HG03575 (cell line): Measurements from ENCODE around the gene GUCY2C.

Experiments used
- ATAC-seq: cut with Tn5 transposase; IDR thresholded peaks from one replicate; pipeline ENCODE4 v1.9.1; 2021; ENCODE audit not compliant: unreplicated experiment, insufficient number of reproducible peaks, low FRiP score; ENCODE audit errors: extremely low read depth

Gene GUCY2C

GRCh38 chr12:14589169-14590004 lies 107.0 kb downstream of the GUCY2C start:
- ATAC-seq, result no peak

GRCh38 chr12:14588571-14588970 lies 107.8 kb downstream of the GUCY2C start:
- ATAC-seq, result no peak

- ATAC-seq, result no peak
These were observed 117.8 kb downstream of the GUCY2C start for GRCh38 chr12:14578646-14579045.

DNA sequence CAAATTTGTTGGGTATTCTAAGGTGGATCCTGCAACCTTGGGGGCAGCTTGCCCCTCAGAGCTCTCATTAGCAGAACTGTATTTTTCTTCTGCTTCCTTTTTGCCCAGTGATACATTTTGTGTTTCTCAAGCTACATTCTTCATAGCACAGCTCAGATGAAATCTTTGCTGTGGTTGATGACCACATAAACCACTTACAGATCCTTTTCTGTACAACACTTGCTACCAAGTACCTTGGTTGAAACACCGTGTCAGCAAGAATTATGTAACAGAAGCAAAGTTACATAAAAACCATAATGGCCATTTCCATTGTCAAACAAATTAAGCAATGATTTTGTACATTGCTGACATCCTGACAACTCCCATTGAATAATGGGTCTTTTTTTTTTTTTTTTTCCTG lies 119.1 kb downstream of the GUCY2C start:
- no peak for ATAC-seq

- no peak for ATAC-seq
These were observed 119.5 kb downstream of the GUCY2C start for GRCh38 chr12:14576896-14577295.

GRCh38 chr12:14575585-14575984 lies 120.8 kb downstream of the GUCY2C start:
- ATAC-seq, result no peak

DNA sequence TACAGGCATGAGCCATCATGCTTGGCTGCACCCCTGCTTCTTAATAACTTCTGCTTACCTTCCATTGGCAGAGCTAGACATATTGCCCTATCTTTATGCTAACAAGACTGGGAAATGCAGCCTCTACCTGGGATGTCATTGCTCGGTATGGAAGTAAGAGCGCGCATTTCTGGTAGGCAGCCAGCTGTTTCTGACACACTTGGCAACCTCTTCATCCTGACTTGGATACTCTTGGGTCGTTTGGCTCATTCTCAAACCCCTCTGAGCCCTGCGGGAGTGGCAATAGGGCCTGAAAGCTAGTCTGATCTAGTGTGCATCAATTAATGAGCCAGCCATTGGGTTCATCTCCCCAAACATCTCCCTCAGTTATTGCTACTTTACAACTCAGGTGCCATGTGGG lies 123.3 kb downstream of the GUCY2C start:
- no peak for ATAC-seq

GRCh38 chr12:14572401-14572800 lies 124.0 kb downstream of the GUCY2C start:
- ATAC-seq, result no peak

DNA sequence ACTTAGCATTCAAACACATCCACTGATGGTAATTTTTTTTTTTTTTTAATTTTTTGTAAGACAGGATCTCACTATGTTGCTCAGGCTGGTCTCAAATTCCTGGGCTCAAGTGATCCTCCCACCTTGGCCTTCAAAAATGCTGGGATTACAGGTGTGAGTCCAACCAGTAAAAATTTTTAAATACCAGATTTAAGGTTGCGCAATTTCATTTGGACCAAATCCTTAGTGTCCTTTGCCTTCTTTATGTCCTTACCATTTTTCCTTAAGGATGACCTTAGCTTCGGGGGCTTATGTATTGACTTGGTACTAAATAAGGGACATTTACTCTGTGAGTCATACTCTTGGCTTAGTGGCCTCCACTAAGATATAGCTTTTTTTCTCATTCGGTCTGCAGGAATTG lies 124.6 kb downstream of the GUCY2C start:
- ATAC-seq, result no peak

- ATAC-seq, result no peak
These were observed 126.2 kb downstream of the GUCY2C start for GRCh38 chr12:14570231-14570630.

DNA sequence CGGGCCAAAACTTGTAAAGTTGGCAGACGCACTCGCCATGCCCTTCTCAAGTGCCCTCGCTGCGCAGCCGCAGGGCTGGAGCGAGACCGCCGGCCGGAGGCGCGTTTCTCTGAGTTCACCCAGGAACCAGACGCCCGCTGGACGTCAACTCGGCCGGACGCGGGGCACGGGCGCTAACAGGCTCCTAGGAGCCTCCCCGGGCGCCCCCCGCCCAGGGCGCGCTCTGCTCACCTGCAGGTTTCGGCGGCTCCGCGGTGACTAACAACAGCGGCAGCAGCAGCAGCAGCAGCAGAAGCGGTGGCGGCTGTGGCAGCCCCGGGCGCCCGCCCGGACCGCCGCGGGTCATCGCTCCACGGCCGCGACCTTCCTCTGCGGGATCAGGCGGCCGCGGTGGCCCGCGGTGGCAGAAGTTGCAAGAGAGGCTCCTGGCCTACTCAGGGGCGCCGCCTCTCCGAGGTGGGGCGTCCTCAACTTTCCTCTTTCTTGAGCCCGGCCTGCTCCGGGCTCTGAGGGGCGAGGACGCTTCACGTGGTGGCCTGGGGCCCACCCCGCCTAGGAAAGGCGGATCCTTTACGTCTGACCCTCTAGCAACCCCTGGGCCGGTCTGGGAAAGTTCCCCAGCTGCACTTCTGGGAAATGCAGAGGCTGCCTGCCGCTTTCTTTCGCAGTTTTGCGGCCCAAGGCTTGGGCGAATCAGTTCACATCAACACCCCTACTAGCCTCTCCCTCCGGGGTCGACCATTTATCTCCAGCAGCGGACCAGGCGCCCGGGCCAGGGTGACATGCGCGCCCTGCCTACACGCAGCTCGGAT lies 128.8 kb downstream of the GUCY2C start, which contains the start of gene PLBD1:
PLBD1 (minus strand) TSS at position 533 of the 812 bp plus-strand sequence; CDS start at position 346, 187 bp downstream.
- ATAC-seq, result no peak

DNA sequence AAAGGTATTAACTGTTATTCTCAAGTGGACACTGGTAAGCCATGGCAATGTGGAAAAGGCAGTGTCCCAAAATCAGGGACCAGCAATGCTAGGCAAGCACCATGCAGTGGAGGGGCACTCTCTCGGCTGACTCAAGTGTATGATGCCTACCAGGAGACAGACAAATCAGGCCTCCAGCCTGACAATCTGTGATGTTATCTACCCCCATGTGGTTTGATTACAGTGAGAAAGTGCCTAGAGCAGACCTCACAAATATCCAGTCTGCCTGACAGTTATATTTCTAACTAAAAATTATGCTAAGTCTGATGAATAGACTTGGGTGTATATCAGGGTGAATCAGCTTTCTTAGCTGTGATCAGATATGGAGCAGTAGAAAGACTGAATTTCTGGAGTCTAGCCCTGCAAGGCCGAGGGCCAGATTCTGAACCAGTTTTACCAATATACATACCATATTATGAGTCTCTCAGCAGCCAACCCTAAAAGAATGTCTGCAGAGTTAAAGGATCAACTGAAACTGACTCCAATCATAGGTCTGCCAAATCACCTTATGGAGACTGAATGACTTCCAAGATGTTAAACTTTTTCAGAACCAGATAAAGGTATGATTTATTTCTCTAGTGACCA lies 132.0 kb downstream of the GUCY2C start:
- ATAC-seq, result no peak

DNA sequence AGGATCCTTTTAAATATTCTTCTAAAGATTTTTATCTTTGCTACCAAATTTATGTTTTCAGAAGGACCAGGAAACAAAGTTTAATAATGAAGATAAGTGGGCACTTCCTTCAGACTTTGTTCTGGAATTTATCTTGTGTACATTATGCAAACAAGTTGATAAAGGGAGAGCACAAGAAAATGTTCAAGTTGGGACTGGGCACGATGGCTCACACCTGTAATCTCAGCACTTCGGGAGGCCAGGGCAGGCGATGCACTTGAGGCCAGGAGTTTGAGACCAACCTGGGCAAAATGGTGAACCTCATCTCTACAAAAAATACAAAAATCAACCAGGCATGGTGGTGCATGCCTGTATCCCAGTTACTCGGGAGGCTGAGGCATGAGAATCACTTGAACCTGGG lies 133.4 kb downstream of the GUCY2C start:
- no peak for ATAC-seq
